T-helper 1 cell treated with Interleukin-12 subunit alpha and Interleukin-12 subunit beta and Interleukin-4 antibody, amounts not matched to agents 30 ng/mL and 1 ng/mL, for 36 hours (primary cell): ENCODE measurements around the gene IVNS1ABP. TPM values are rescaled to one million over a fixed set of nuclear protein-coding genes. Genes with fewer than 3 reads are reported as not detected.
"Not testable (repeated sequence)": the region's sequence is repeated elsewhere in the genome, so short reads cannot be mapped to it uniquely, and the experiment has no call there.

Experiments used
- intact Hi-C: fragments of 100-400 bp; cut with micrococcal nuclease; formaldehyde crosslinking; loops from one replicate; pipeline ENCODE4 v1.15.1; 2024
- total RNA-seq: library from RNA; stranded (reverse); gene quantifications from 2 replicates; pipeline ENCODE4 v1.2.3, GENCODE V29; 2022

Gene IVNS1ABP
- total RNA-seq, 1 donor from 2014 or later = 277 TPM

DNA sequence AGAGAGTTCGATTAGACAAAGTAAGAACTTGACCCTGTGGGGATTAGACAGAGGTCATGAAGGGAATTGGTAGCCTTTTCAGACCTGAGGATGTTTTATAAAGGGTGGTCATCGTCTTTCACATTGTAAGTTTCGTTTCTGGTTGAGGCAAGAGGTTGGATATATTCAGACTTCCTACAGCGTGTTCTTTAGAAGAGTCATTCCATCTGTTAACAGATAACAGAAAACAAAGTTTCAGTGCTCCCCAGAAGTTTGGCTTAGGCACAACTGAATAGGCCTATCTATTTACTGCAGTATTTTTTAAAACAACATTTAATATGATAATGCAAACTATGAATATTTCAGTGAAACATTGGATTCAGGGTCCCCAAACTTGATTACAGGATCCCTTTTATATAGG, 17.1 kb upstream of the IVNS1ABP start:
- intact Hi-C loops = no loop called here

DNA sequence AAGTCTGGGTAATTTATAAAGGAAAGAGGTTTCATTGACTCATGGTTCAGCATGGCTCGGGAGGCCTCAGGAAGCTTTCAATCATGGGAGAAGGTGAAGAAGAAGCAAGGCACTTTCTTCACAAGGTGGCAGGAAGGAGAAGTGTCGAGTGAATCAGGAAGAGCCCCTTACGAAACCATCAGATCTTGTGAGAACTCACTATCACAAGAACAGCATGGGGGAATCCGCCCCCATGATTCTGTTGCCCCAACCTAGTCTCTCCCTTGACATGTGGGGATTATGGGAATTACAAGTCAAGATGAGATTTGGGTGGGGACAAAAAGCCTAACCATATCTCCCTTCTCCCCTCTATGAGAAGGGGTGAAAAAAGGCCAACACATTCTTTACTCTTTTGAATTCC, 11.2 kb upstream of the IVNS1ABP start:
- intact Hi-C loops = no loop called here

GRCh38 chr1:185325413-185325812, 8.4 kb upstream of the IVNS1ABP start:
- intact Hi-C loops = no loop called here

DNA sequence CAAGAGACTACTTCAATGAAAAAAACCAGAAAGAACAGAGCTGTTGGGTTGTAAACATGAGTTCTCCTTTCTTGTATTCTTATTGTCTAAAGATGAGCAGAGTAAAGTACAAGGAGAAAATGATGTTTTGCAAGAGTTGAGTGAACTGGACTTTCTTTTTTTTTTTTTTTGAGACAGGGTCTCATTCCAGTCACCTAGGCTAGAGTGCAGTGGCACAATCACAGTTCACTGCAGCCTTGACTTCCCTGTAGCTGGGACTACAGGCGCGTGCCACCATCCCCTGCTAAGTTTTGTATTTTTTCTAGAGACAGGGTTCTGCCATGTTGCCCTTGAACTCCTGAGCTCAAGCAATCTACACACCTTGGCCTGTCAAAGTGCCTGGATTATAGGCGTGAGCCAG, 7.1 kb upstream of the IVNS1ABP start:
- intact Hi-C loops = no loop called here

- intact Hi-C loops = no loop called here
Measured at GRCh38 chr1:185322636-185323035, 5.6 kb upstream of the IVNS1ABP start.

- intact Hi-C loops = not testable (repeated sequence)
Measured at GRCh38 chr1:185321653-185322221, 4.7 kb upstream of the IVNS1ABP start.

DNA sequence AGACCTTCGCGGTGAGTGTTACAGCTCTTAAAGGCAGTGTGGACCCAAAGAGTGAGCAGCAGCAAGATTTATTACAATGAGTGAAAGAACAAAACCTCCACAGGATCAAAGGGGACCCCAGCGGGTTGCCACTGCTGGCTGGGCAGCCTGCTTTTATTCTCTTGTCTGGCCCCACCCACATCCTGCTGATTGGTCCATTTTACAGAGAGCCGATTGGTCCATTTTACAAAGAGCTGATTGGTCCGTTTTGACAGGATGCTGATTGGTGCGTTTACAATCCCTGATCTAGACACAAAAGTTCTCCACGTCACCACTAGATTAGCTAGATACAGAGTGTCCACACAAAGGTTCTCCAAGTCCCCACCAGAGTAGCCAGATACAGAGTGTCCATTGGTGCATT, 4.1 kb upstream of the IVNS1ABP start:
- intact Hi-C loops = not testable (repeated sequence)

GRCh38 chr1:185319139-185319475, 2.1 kb upstream of the IVNS1ABP start:
- intact Hi-C loops = loop anchor here (5.0 to 10.0 kb wide), 4 partner anchors 514 to 1684 kb away; partner anchors contain the start of gene ARPC5

GRCh38 chr1:185318431-185319138, 1.5 kb upstream of the IVNS1ABP start:
- intact Hi-C loops = loop anchor here (1.0 to 10.0 kb wide), 5 partner anchors 363 to 1684 kb away; partner anchors contain the start of gene ARPC5

GRCh38 chr1:185317886-185318310, 855 bp upstream of the IVNS1ABP start:
- intact Hi-C loops = loop anchor here (1.0 to 10.0 kb wide), 22 partner anchors 21 to 1847 kb away; partner anchors contain the start of genes ARPC5, NIBAN1, ODR4 and RNF2

DNA sequence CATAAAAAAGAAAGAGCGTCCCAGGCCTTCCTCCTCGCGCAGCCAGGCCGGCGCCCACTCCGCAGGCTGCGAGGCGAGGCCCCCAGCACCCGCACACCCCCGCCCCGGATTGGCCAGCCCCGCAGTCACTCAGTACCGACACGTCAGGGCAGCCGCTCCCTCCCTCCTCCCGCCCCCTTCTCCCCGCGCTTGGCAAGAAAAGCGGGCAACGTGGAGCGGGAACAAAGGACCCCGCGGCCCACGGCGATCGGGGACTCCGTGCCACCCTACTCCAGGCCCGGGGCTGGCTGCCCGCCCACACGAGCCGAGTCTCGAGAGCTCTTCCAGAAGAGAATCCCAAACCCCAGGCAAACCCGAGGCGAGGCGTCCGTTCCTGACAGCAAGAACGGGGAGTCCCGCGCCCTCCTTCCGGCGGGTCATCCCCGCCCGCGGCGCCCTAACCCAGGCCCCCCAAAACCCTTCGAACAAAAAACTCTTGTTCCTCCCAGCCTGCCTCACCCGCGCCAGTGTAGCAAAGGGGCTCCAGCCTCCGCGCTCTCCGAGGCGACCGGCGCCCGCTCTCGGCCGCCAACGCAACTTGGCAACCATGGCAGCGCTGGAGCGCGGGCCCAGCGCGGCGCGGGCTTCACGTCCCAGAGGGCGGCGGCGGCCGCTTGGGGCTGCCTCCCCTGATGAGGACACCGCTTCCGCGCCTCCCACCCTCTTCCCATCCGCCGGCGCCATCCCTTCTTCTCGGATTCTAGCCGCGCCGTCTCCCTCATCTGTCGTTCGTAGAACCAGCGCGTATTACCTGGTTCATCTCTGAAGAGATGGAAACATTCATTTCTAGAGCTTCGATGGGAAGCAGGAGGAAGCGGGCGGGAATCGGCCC, 645 bp downstream of the IVNS1ABP start:
- intact Hi-C loops = loop anchor here (1.0 to 10.0 kb wide), 21 partner anchors 23 to 1845 kb away; partner anchors contain the start of genes ARPC5, NIBAN1, ODR4 and RNF2

DNA sequence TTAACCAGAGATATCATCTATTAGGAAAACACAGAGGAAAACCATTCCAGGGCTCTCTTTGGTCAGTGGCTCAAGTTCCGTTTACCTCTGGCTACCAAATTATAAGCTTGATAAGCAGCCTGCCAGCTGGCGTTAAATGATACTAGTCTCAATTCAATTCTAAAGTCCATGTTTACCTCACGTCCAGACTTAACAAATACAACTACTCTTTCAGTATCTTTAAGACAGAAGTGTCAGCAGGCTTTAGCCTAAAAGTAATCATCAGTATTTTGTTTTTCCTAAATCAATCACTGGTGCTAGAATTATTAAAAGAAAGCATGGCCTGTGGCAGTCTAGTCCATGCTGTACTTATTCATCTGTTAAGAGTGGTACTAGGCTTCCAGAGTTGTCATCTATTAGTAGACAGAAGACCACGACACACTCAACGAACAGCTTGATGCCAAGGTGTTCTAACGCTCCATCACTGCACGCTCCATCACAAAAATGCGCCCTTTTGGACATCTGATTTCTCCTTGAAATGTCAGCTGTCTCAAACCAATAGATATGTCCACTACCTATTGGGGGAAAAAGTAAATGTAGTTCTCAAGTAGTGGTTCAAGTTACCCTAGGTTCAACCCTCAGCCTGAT, 1.5 kb downstream of the IVNS1ABP start:
- intact Hi-C loops = loop anchor here (1.0 to 10.0 kb wide), 8 partner anchors 8 to 1681 kb away; partner anchors contain the start of genes ARPC5, NIBAN1 and RNF2

- intact Hi-C loops = loop anchor here (10.0 kb wide), 2 partner anchors 510 to 1680 kb away; partner anchors contain the start of gene ARPC5
Measured at GRCh38 chr1:185314411-185314810, 2.6 kb downstream of the IVNS1ABP start.

DNA sequence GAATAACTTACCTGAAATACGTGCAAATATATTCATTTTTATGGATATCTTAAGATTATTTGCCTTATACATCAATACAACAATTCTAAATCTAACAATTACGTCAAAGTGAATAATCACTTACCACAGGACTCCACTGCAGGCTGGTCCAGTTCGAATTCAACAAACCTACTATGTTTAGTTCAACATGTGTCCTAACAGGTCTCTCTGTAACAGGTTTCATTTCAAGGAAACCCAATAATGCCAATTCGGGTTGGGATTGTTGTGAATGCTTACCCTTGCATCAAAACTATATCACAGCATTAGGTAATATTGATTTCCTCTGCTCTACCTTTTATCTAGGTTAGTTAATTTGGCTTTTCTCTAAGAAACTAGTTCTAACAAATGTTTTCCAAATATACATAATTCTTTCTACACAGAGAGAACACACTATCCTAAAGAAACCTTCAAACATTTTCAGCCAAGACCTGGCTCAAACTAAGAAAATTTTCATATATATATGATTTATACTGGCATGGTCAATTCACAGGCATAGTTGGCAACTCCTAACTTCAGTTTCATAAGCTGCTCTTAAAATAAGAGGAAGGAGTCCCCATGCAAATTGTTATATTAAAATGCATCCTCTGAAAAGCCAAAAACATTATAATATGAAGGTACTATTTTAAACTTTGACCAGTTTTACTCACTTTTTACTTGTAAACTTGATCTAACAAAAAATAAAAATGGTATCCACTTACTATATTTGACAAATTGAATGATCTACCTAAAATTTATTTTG, 4.5 kb downstream of the IVNS1ABP start:
- intact Hi-C loops = loop anchor here (10.0 kb wide), 2 partner anchors 508 to 1678 kb away; partner anchors contain the start of gene ARPC5

DNA sequence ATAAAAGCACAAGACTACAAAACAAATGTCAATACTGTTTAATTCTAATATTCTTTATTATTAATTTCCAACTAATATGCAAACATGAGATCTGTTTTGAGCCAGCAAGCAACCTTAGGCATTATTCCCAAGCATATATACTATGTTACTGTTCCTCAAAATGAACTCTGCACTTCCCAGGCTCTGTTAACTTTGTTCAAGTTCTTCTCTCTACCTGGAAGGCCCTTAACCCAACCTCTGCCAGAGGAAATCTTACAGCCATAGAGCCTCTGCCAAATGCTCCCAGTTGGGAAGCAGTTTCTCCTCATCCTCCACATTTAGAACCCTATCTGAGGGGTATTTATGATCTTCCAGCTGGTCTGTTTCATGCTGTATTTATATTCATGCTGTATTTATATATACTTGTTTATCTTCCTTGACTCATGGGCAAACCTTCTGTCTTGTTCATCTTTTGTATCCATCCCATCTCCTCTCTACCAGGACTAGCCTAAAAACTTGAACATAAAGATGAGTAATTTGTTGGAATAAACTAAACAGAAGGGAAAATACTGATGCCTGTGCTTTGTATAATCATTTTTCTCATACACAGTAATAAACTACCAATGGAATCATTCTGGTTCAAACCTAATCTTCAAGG, 5.3 kb downstream of the IVNS1ABP start:
- intact Hi-C loops = loop anchor here (10.0 kb wide), 2 partner anchors 507 to 1677 kb away; partner anchors contain the start of gene ARPC5

- intact Hi-C loops = loop anchor here (5.0 kb wide), 1 partner anchor 1053 kb away; no protein-coding TSS in a partner anchor
Measured at GRCh38 chr1:185309566-185309965, 7.5 kb downstream of the IVNS1ABP start.

- intact Hi-C loops = loop anchor here (5.0 kb wide), 1 partner anchor 1054 kb away; no protein-coding TSS in a partner anchor
Measured at GRCh38 chr1:185308126-185308525, 8.9 kb downstream of the IVNS1ABP start.

GRCh38 chr1:185305419-185305818, 11.6 kb downstream of the IVNS1ABP start:
- intact Hi-C loops = loop anchor here (5.0 kb wide), 1 partner anchor 1057 kb away; no protein-coding TSS in a partner anchor

DNA sequence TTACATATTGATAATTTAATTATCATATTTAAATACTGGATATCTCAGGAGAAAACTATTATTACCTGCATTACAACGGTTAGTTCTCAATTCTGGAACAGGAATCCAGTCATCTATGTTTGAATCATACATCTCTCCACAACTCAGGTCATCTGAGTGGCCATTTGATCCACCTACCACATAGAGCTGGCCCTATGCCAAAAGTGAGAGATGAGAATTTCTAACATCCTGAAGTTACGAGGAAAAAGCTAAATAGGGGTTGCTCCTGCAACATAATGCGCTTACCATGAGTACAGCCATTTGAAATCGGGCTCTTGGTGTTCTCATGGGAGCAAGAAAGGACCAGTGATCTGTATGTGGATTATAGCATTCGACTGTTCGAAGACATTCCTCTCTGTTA, 16.9 kb downstream of the IVNS1ABP start:
- intact Hi-C loops = no loop called here
